GM18505 (cell line): ENCODE measurements around the gene ABCG2.
"Not testable (repeated sequence)": the region's sequence is repeated elsewhere in the genome, so short reads cannot be mapped to it uniquely, and the experiment has no call there.

Experiments used
- ATAC-seq: cut with Tn5 transposase; IDR thresholded peaks from one replicate; pipeline ENCODE4 v1.9.1; 2021; ENCODE audit not compliant: unreplicated experiment
- POLR2A ChIP-seq: IDR thresholded peaks from 4 replicates; pipeline ENCODE4 v1.6.1; 2011; ENCODE audit warnings: borderline replicate concordance; ENCODE audit not compliant: insufficient read depth, insufficient read length; ENCODE audit errors: extremely low read depth

ABCG2 gene

DNA sequence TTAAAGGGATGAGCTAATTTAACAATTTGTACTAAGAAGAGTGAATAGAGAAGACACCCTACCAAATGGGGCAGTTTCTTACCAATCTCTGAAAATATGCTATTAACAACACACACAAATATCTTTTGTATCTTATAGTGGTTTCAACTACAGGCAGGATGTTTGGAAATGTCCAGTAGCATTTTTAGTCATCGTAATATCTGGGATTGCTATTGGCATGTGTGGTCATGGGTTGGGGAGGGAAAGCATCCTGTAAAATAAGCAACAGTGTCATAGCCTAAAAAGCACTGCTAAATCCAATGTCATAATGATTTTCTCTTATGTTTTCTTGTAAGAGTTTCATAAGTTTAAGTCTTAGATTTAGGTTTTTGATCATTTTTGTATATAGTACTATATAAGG lies 29.3 kb upstream of the ABCG2 start:
- ATAC-seq, result no peak
- no peak for TF ChIP-seq POLR2A

DNA sequence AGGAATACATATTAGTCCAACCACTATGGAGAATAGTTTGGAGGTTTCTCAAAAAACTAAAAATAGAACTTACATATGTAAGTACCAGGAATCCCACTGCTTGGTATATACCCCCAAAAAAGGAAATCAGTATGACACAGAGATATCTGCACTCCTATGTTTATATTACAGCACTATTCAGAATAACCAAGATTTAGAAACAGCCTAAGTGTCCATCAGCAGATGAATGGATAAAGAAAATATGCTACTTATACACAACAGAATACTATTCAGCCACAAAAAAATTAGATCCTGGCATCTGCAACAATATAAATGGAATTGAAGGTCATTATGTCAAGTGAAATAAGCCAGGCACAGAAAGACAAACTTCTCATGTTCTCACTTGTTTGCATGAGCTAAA lies 27.5 kb upstream of the ABCG2 start:
- ATAC-seq, result no peak
- no peak for TF ChIP-seq POLR2A

DNA sequence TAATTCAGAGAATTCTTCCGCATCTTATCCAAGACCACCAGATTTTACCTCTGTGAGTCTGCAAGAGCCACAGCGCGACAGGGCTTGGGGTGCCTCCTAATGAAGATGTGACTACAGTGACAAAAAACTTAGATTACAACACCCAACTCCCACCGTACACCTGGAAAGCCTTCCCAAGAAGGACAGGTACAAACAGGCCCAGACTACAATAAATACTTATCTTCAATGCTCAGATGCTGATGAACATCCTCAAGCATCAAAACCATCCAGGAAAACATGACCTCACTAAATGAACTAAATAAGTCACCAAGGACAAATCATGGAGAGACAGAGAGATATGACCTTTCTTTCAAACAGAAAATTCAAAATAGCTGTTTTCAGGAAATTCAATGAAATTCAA lies 20.8 kb upstream of the ABCG2 start:
- ATAC-seq, result no peak
- no peak for TF ChIP-seq POLR2A

DNA sequence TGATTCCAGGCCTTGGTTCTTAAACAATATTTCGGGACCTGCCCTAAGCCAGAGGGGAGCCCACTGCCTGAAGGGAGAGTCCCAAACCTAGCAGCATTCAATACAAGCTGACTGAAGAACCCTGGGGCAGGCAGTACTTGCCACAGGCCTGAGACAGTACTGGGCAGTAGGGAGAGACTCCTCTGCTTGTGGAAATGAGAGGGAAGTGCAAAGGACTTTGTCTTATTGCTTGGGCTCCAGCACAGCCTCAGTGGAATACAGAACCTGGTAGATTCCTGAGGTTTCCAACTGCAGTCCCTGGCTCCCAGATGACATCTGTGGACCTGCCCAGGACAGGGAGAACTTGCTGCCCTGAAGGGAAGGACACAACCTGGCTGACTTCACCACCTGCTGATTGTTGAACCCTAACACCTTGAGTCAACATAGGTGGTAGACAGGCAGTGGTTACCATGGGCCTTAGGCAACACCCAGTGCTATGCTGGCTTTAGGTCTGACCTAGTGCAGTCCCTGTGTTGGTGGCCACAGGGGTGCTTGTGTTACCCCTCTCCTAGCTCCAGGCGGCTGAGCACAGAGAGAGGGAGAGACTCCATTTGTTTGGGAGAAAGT lies 20.3 kb upstream of the ABCG2 start:
- TF ChIP-seq POLR2A, result no peak
- no peak for ATAC-seq

DNA sequence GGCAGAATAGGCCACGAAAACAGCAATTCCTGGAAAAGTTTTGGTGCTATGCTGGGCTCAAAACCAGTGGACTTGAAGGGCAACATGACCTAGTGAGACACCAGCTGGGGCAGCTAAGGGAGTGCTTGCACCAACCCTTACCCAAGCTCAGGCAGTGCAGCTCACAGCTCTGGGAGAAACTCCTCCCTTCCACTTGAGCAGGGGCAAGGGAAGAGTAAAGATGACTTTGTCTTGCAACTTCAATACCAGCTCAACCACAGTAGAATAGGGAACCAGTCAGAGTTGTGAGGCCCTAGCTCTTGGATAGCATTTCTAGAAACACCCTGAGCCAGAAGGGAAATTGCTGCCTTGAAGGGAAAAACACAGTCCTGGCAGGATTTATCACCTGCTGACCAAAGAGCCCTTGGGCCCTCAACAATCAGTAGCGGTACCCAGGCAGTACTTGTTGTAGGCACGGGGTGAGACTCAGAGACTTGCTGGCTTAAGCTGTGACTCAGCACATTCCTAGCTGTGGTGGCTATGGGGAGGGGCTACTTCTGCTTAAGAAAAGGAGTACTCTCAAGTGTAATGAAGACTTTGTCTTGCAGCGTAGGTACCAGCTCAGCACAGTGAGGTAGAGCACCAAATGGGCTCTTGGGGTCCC lies 19.7 kb upstream of the ABCG2 start:
- no peak for ATAC-seq
- TF ChIP-seq POLR2A, result no peak

DNA sequence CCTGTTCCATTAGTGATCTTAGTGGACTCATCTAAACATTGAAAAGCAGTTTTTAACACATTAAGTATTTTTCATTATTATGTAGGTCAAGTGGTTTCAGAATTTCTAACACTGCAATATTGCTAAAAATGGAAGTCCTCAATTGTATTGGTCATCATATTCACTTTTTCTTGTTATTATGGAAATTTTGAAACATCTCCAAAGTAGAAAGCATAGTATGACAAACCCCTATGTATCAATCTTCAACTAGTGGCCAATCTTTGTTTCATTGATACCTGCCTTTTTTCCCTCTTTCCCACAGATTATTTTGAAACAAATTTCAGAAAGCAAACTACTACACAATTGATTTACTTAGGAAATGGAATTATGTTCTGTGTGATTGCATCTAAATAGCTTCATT lies 14.5 kb upstream of the ABCG2 start:
- no peak for ATAC-seq
- TF ChIP-seq POLR2A, result no peak

DNA sequence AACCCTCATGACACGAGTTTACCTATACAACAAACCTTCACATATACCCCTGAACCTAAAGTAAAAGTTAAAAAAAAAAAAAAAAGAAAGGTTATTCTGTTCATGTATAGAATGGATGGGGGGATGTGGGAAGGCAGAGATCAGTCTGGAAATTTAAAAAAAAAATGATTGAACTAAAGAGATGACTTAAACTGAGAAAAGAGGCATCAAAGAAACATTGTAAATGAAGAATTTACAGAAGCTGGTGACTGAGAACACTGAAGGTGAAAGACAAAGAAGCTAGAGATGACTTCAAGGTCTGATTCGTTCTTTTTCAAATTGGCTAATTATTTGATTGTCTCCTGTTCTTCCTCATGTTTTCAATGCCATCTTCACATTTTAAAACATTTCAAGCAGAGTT lies 12.8 kb upstream of the ABCG2 start:
- TF ChIP-seq POLR2A, result no peak
- no peak for ATAC-seq

DNA sequence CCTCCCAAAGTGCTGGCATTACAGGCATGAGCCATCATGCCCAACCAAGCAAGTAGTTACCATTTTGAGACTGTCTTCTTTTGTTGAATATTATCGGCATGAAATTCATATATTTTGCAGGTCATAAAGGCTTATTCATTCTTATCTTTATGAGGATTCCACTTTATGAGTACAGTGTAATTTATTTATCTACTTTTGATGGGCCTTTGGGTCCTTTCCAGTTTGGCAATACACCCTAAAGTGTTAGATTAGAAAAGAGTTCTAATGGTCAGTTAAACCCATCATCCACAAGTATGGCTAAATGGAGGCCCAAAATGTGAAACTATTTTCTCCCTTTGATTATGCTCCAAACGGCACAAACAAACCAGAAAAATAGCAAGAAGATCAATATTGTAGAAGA lies 10.9 kb upstream of the ABCG2 start:
- ATAC-seq, result no peak
- no peak for TF ChIP-seq POLR2A

DNA sequence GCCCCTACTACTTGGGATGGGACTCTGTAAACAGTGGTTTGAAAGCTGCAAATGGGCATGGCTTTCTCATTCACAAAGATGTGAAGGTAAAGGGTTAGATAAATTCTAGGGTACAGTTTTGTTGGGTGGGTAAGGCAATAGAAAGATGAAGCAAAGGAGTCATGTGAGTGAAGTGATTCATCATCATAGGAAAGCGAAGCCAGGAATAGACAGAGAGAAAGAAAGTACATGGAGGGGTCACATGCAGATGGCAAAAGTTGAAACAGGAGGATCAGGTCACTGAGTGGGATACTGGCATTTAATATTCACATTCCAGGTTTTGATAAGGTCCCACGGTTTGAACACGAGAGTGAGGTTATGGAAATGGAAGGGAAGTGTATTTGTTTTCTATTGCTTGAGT lies 8.2 kb upstream of the ABCG2 start:
- no peak for ATAC-seq
- TF ChIP-seq POLR2A, result no peak

DNA sequence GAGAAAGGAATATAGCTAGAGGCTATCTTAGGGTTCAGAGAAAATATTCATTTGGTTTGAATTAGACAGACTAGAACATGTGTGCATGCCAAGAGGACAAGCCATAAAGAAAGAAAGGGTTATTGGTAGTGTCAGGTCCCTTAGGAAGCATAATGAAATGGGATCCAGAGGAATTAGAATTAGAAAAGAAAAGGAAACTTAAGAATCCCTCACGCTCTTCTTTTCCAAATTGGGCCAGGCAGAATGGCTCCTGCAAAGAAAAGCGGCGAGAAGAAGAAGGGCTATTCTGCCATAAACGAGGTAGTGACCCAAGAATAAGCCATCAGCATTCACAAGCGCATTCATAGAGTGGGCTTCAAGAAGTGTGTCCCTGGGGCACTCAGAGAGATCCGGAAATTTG lies 4.9 kb upstream of the ABCG2 start:
- TF ChIP-seq POLR2A, result no peak
- no peak for ATAC-seq

DNA sequence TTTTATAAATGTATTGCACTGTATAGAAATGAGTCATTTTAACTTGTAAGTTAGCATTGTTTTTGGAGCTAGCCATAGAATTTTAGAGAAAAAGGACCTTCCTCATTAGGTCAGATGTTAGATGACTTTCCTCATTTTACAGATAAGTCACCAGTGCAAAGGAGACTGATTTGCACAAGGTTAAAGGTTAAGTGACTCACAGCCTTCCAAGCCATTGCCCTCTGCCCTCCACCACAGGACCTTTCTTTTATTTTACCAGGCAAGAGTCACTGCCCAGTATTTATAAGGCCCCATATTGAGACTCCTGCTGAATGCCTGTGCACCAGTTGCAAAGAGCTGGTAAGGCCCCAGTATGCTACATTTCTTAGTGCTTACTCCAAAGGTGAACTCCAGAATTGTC lies 4.2 kb upstream of the ABCG2 start:
- no peak for TF ChIP-seq POLR2A
- ATAC-seq, result no peak

DNA sequence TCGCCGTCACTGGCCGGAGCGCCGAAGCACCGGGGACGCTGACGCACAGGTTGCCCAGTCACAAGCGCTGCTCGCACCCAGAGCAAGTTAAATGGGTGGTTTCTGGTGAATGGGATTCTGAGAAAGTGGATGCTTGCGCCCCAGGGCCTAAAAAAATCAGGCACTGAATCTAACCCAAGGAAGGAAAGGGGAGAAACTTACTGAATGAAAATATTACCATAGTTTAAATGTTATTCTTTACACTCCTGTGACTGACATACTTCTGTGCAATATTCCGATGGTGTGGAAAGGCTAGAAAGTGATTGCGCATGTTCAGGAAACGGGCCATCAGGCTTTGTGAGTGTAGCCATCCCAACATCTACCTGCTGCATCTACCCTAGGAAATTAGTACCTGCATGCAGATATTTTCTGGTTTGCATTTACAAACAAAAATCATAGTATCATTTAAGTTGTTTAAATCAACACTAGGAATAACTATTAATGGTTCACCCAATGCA lies 838 bp upstream of the ABCG2 start:
- TF ChIP-seq POLR2A, result no peak
- peak; percentile 29 for ATAC-seq

DNA sequence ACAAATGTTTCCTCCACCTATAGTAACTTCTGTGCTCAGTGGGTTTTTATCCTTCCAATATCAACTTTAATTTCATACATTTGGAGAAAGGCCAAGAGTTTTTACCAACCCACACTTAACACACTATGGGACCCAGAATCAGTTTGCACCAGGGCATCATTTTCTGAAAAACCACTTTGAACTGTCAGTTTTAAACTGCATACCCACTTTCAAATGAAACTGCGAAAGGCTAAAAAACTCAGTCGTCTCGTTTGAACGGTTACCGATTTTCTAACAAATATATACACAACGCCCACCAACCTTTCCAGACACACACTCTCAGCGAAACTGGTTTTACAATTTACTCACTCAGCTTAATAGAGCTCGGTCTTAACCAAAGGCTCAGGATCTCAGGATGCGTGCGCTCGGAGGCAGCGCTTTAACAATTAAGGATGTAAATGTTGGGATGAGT lies 376 bp downstream of the ABCG2 start:
- peak; percentile 24 for ATAC-seq
- no peak for TF ChIP-seq POLR2A

DNA sequence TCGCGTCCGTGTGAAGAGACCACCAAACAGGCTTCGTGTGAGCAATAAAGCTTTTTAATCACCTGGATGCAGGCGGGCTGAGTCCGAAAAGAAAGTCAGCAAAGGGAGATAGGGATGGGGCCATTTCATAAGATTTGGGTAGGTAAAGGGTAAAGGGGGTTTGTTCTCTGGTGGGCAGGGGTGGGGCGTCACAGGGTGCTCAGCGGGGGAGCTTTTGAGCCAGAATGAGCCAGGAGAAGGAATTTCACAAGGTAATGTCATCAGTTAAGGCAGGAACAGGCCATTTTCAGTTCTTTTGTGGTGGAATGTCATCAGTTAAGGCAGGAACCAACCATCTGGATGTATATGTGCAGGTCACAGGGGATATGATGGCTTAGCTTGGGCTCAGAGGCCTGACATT lies 6.1 kb downstream of the ABCG2 start:
- not testable (repeated sequence) for ATAC-seq
